A549 (cell line): Measurements from ENCODE around the gene USH1C. TPM values are rescaled to one million over a fixed set of nuclear protein-coding genes. Genes with fewer than 3 reads are reported as not detected.
A peak's percentile ranks its signal among the peaks of the same experiment; 100 is the strongest.

Source experiments
- ATAC-seq, 2 experiments: fragments of 200-7000 bp in 1 of 2; fragments of >200 bp in 1 of 2; cut with Nextera tagmentation in 1 of 2; cut with Tn5 transposase in 1 of 2; 3 replicates each; pipeline versions ENCODE4 v1.8.0 to v1.9.1; 2018 to 2020; ENCODE audit warnings: mild to moderate bottlenecking in 1 of 2, moderate library complexity in 1 of 2
- CTCF ChIA-PET: fragments of 300-600 bp; sonication (Branson Sonifier 250); formaldehyde crosslinking; extraction: SDS; loops from one replicate; lab custom pipeline; 2021; ENCODE audit warnings: antibody characterized with exemption, inconsistent platforms; lab: Yijun Ruan, JAX
- POLR2A ChIA-PET: fragments of 350-600 bp; formaldehyde crosslinking; extraction: SDS; loops from one replicate; lab custom pipeline; 2021; ENCODE audit warnings: antibody characterized with exemption, inconsistent platforms; lab: Yijun Ruan, JAX
- DNase-seq, 2 experiments: peaks; one replicate each; pipeline versions ENCODE4 v3.0.0 to v3.0.0-alpha.2; 2011 to 2016; ENCODE audit warnings: low read depth in 1 of 2, low spot score in 1 of 2
- FAIRE-seq: peaks from 2 replicates; lab custom pipeline; 2011; peaks lifted over from hg19 to GRCh38; lab: Jason Lieb, UNC
- H3K27ac ChIP-seq, 2 experiments: fragments of >200 bp; sonication (Bioruptor Twin); formaldehyde crosslinking; 3 replicates each; pipeline ENCODE4 v1.5.1; 2016 to 2017
- H3K4me1 ChIP-seq: fragments of >200 bp; sonication (Bioruptor Twin); formaldehyde crosslinking; 3 replicates; pipeline ENCODE4 v1.6.1; 2016
- H3K4me2 ChIP-seq: fragments of >200 bp; sonication (Bioruptor Twin); formaldehyde crosslinking; 3 replicates; pipeline ENCODE4 v1.6.1; 2016
- H3K4me3 ChIP-seq: fragments of >200 bp; sonication (Bioruptor Twin); formaldehyde crosslinking; 3 replicates; pipeline ENCODE4 v1.5.1; 2016
- H3K9me3 ChIP-seq: fragments of >200 bp; sonication (Bioruptor Twin); formaldehyde crosslinking; 3 replicates; pipeline ENCODE4 v1.6.1; 2016
- ATOH8 ChIP-seq: fragments of 250-450 bp; sonication (Bioruptor Pico); IDR thresholded peaks from 2 replicates; pipeline ENCODE4 v1.5.0; 2020; ENCODE audit warnings: low read depth, mild to moderate bottlenecking, moderate library complexity
- BCL3 ChIP-seq: fragments of >200 bp; sonication (Bioruptor Twin); formaldehyde crosslinking; IDR thresholded peaks from 3 replicates; pipeline ENCODE4 v1.6.1; 2016
- BHLHE40 ChIP-seq: IDR thresholded peaks from 2 replicates; pipeline ENCODE4 v1.6.1; 2012; ENCODE audit warnings: low read depth, low read length, inconsistent platforms
- CHD4 ChIP-seq: fragments of 200-600 bp; sonication (generic); IDR thresholded peaks from 2 replicates; pipeline ENCODE4 v1.6.1; 2016; ENCODE audit warnings: antibody characterized with exemption, mild to moderate bottlenecking, borderline replicate concordance
- E2F6 ChIP-seq: IDR thresholded peaks from 2 replicates; pipeline ENCODE4 v1.6.1; 2012; ENCODE audit warnings: low read depth, borderline replicate concordance
- EHF ChIP-seq: fragments of 250-450 bp; sonication (Bioruptor Pico); IDR thresholded peaks from 2 replicates; pipeline ENCODE4 v1.5.0; 2020; ENCODE audit warnings: mild to moderate bottlenecking
- ELK1 ChIP-seq: fragments of 150-350 bp; IDR thresholded peaks from 2 replicates; pipeline ENCODE4 v1.6.1; 2014; ENCODE audit warnings: low read depth, mild to moderate bottlenecking, low read length
- EP300 ChIP-seq, 2 experiments: fragments of >200 bp; sonication (Bioruptor Twin); formaldehyde crosslinking; IDR thresholded peaks; 2 replicates in 1 of 2; 3 replicates in 1 of 2; pipeline ENCODE4 v1.6.1; 2016 to 2017
- ESRRA ChIP-seq: fragments of 150-350 bp; IDR thresholded peaks from 2 replicates; pipeline ENCODE4 v1.6.1; 2014; ENCODE audit warnings: mild to moderate bottlenecking, low read length, borderline replicate concordance
- FOSB ChIP-seq: fragments of 250-450 bp; sonication (Bioruptor Pico); IDR thresholded peaks from 2 replicates; pipeline ENCODE4 v1.5.0; 2020; ENCODE audit warnings: mild to moderate bottlenecking, moderate library complexity
- GATA3 ChIP-seq: IDR thresholded peaks from 2 replicates; pipeline ENCODE4 v1.6.1; 2012; ENCODE audit warnings: borderline replicate concordance
- HOXA7 ChIP-seq: fragments of 250-450 bp; sonication (Bioruptor Pico); IDR thresholded peaks from 2 replicates; pipeline ENCODE4 v1.5.0; 2020; ENCODE audit warnings: mild to moderate bottlenecking, moderate library complexity
- HOXB5 ChIP-seq: fragments of 250-450 bp; sonication (Bioruptor Pico); IDR thresholded peaks from 2 replicates; pipeline ENCODE4 v1.5.0; 2020; ENCODE audit warnings: mild to moderate bottlenecking, moderate library complexity
- KDM5A ChIP-seq: fragments of 200-600 bp; sonication (generic); IDR thresholded peaks from 2 replicates; pipeline ENCODE4 v1.6.1; 2016; ENCODE audit warnings: antibody characterized with exemption, mild to moderate bottlenecking
- MAFK ChIP-seq: fragments of 450-650 bp; IDR thresholded peaks from 2 replicates; pipeline ENCODE4 v1.6.1; 2014; ENCODE audit not compliant: partially characterized antibody
- MAX ChIP-seq: IDR thresholded peaks from 2 replicates; pipeline ENCODE4 v1.6.1; 2012
- PBX3 ChIP-seq: IDR thresholded peaks from 2 replicates; pipeline ENCODE4 v1.6.1; 2012
- POLR2A ChIP-seq: IDR thresholded peaks from 2 replicates; pipeline ENCODE4 v1.6.1; 2012; ENCODE audit warnings: mild to moderate bottlenecking, low read length
- REST ChIP-seq: fragments of 200-600 bp; sonication (generic); IDR thresholded peaks from 2 replicates; pipeline ENCODE4 v1.6.1; 2016; ENCODE audit warnings: antibody characterized with exemption, mild to moderate bottlenecking, moderate library complexity
- SMC3 ChIP-seq: fragments of >200 bp; sonication (Bioruptor Twin); formaldehyde crosslinking; IDR thresholded peaks from 3 replicates; pipeline ENCODE4 v1.6.1; 2018; ENCODE audit warnings: inconsistent platforms
- SREBF2 ChIP-seq: fragments of 450-650 bp; IDR thresholded peaks from 2 replicates; pipeline ENCODE4 v1.6.1; 2014; ENCODE audit warnings: mild to moderate bottlenecking, moderate library complexity
- ZNF302 ChIP-seq: fragments of 250-450 bp; sonication (Bioruptor Pico); IDR thresholded peaks from 2 replicates; pipeline ENCODE4 v1.9.0; 2021; ENCODE audit warnings: inconsistent platforms, mild to moderate bottlenecking, moderate library complexity
- WGBS: methylation state at CpG from one replicate; pipeline ENCODE4 v1.1.6; 2017; ENCODE audit errors: missing lambda C conversion rate; 5-methylcytosine and 5-hydroxymethylcytosine counted together
- polyA plus RNA-seq, 4 experiments: library from polyadenylated mRNA; depleted of rRNA in 3 of 4; stranded (reverse); fragments of >200 nt; fragmentation: RNase III in 1 of 4; extraction: RNeasy Plus Mini Kit Qiagen cat#74134 plus additional on column Dnase treatment in 1 of 4; gene quantifications; 2 replicates in 3 of 4; 3 replicates in 1 of 4; pipeline ENCODE4 v1.2.3, GENCODE V29; 2011 to 2017

USH1C gene
- polyA plus RNA-seq, 2 of the 4 experiments (the other 2 are of a cell fraction), result 3.2 to 8.6 TPM

GRCh38 chr11:17478070-17478469, 66.1 kb downstream of the USH1C start:
- no peak overlapping the region for H3K4me3 ChIP-seq
- CTCF ChIA-PET, result interaction anchor here (1.3 to 3.7 kb wide), 2 partner anchors 88 to 94 kb away, joined by 3 to 14 read pairs; no protein-coding TSS in a partner anchor
- H3K27ac ChIP-seq, result no peak overlapping the region
- DNase-seq (no peak), FAIRE-seq (no peak), ATAC-seq (no peak)
- no peak overlapping the region for H3K4me2 ChIP-seq
- WGBS, result 46% methylated on average over 6 of the region's 6 CpGs
- no peaks in the 10 kb centered on the region for H3K9me3 ChIP-seq
- no peaks in the 10 kb centered on the region for H3K4me1 ChIP-seq
- POLR2A ChIA-PET, result no interaction called here
- peak; percentile 3 for TF ChIP-seq MAFK
- TF ChIP-seq REST, result peak; percentile 76
- no peak for TF ChIP-seq POLR2A

GRCh38 chr11:17477361-17477760, 66.9 kb downstream of the USH1C start:
- H3K4me3 ChIP-seq, result no peak overlapping the region
- POLR2A ChIA-PET, result no interaction called here
- peak overlapping the region; percentile 90; the same call in 1 of the 3 replicates for H3K4me2 ChIP-seq
- no peaks in the 10 kb centered on the region for H3K4me1 ChIP-seq
- DNase-seq (no peak), ATAC-seq (no peak), FAIRE-seq (no peak)
- 76% methylated on average over 6 of the region's 6 CpGs for WGBS
- no peak overlapping the region for H3K27ac ChIP-seq
- no peaks in the 10 kb centered on the region for H3K9me3 ChIP-seq
- TF ChIP-seq EP300 (IDR thresholded peaks at IDR 0.05), result no peak
- no peak for TF ChIP-seq CHD4
- no peak for TF ChIP-seq HOXA7 (CRISPR knock-in tag)
- TF ChIP-seq KDM5A, result no peak
- CTCF ChIA-PET, result interaction anchor here (3.7 kb wide), 1 partner anchor 93 kb away, joined by 14 read pairs; no protein-coding TSS in a partner anchor

GRCh38 chr11:17477084-17477333, 67.2 kb downstream of the USH1C start:
- CTCF ChIA-PET, result interaction anchor here (0.8 to 3.7 kb wide), 2 partner anchors 88 to 93 kb away, joined by 3 to 14 read pairs; partner anchors contain the start of gene KCNJ11
- ATAC-seq (no peak), DNase-seq (no peak), FAIRE-seq (no peak)
- no peaks in the 10 kb centered on the region for H3K9me3 ChIP-seq
- H3K4me3 ChIP-seq, result peak overlapping the region; percentile 67
- peak overlapping the region; percentile 90 for H3K4me2 ChIP-seq
- H3K4me1 ChIP-seq, result no peaks in the 10 kb centered on the region
- 34% methylated on average over 9 of the region's 9 CpGs for WGBS
- POLR2A ChIA-PET, result no interaction called here
- peak overlapping the region in 1 of 2 experiments; percentile 80; a peak in 4 of 6 replicates for H3K27ac ChIP-seq
- TF ChIP-seq ELK1 (no peak), ZNF302 (no peak), SREBF2 (no peak), HOXB5 (CRISPR knock-in tag) (no peak), BCL3 (no peak), E2F6 (no peak), BHLHE40 (no peak), ATOH8 (no peak), MAX (no peak), SMC3 (no peak), PBX3 (no peak), REST (no peak), EHF (CRISPR knock-in tag) (no peak), GATA3 (no peak), FOSB (CRISPR knock-in tag) (no peak), ESRRA (no peak)
